GM19463 (cell line): ENCODE results near the gene NBR1.
"Not testable (repeated sequence)": the region's sequence is repeated elsewhere in the genome, so short reads cannot be mapped to it uniquely, and the experiment has no call there.

Source experiments
- ATAC-seq: cut with Tn5 transposase; IDR thresholded peaks from one replicate; pipeline ENCODE4 v1.9.1; 2021; ENCODE audit warnings: mild to moderate bottlenecking, moderate library complexity; ENCODE audit not compliant: unreplicated experiment

NBR1 gene

DNA sequence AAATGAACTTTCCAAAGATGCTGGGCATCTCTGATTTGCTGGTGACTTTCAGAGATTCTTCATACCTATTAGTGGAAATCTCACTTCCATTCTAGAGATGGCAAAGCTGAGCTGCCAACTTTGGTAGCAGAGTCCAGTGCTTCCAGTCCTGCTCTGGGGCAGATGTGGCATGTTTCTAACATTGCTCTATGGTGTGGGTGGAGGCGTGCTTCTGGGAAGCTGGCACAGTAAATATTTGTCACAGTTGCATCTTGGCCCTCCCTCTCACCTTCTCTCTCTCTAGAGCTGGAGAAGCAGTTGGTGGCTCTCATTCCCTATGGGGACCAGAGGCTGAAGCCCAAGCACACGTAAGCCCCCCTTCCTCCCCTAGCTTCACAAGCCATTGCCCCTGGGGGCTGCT lies 42.5 kb downstream of the NBR1 start:
- ATAC-seq: no peak

- ATAC-seq: no peak
Measured at GRCh38 chr17:43215341-43215740, 44.3 kb downstream of the NBR1 start.

DNA sequence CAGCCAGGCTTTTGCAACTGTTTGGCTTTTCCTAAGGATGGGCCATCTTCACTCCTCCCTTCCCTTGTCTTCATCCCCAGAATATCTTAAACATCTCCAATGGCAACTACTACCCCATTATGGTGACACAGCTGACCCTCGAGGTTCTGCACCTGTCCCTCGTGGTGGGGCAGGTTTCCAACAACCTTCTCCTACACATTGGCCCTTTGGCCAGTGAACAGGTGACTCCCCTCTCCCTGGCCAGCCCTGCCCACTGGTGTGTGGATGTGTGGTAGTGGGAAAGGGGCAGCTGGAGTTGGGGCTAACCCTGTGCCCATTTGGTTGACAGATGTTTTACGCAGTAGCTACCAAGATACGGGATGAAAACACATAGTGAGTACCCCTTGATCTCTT lies 45.4 kb downstream of the NBR1 start:
- no peak for ATAC-seq

- ATAC-seq: no peak
Measured at GRCh38 chr17:43216762-43217613, 46.0 kb downstream of the NBR1 start.

DNA sequence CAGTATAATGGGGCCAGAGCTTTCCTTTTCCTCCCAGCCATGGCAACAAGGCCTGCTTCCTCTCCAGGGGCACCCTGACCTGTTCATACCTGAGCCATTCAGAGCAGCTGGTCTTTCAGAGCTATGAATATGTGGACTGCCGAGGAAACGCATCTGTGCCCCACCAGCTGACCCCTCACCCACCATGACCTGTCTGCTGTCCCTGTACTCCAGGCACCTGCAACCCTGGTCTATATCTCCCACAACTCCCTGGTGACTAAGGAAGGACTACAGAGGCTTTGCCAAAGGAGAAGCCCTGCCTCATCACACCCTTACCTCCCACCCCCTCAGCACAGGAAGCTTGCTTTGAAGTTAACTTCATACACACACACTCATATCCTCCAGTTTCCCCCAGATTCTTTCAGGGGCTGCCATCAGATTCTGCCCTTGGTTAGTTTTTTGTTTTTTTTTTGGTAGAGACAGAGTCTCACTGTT lies 46.6 kb downstream of the NBR1 start:
- no peak for ATAC-seq

DNA sequence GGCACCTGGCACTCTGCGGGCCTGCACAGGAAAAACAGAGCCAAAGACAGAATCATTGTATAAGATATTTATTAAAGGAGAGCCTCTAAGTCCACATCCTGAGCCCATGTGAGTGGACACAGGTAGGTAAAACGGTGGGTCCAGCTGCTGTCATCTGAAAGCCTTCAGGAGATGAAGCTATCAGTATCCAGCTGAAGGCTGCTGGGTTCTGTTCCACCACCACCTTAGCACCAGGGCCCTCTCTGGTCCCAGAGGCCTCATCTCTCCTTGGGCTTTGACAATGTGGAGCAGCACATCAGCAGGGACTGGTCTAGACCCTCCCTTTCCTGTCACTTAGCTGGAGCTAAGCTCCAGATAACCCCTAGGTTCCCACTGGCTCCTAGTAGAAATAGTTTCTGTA lies 48.0 kb downstream of the NBR1 start:
- no peak for ATAC-seq

GRCh38 chr17:43219746-43220380 lies 48.8 kb downstream of the NBR1 start:
- no peak for ATAC-seq

DNA sequence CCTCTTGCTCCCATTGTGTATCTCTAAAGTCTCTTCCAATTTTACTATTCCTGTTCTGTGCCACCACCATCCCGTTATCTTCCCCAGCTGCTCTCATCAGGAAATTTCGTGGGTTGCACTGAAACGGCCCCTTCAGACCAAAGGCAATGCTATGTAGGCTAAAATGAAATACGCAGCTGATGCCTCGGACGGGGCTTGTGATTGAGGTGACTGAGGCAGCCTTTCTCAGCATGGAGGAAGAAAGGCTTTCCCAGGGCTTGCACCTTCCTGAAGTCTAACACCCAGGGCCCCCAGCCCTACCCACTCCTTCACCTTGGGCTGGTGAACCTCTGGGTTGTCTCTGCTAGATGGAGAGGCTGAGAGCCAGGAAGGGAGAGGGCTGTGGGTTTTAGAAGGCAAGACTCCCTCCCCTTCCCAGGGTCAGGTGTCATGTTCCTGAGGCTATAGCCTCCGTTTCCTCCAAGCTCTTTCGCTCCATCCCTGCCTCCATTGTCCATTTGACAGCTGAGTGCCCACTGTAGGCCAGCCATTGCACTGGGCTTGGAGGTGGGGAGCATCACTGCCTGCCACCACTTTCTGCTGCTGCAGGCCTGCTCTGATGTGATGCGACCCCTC lies 49.6 kb downstream of the NBR1 start:
- no peak for ATAC-seq

- no peak for ATAC-seq
Measured at GRCh38 chr17:43224146-43224705, 53.2 kb downstream of the NBR1 start.

DNA sequence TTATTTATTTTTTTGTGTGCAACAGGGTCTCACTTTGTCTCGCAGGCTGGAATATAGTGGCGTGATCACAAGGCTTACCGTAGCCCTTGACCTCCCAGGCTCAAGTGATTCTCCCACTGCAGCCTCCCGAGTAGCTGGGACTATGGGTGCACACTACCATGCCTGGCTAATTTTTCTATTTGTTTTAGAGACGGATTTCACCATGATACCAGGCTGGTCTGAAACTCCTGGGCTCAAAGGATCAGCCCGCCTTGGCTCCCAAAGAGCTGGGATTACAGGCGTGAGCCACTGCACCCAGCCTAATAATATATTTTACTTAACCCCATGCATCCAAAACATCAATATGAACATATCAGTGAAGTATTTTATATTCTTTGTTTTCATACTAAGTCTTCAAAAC lies 55.4 kb downstream of the NBR1 start:
- ATAC-seq: no peak

GRCh38 chr17:43228020-43228782 lies 57.2 kb downstream of the NBR1 start, which contains the start of gene CCDC200:
CCDC200 (minus strand) TSS chr17:43228623; CDS start chr17:43228554, 69 bp downstream.
- ATAC-seq: not testable (repeated sequence)

GRCh38 chr17:43231205-43232020 lies 60.4 kb downstream of the NBR1 start:
- not testable (repeated sequence) for ATAC-seq

DNA sequence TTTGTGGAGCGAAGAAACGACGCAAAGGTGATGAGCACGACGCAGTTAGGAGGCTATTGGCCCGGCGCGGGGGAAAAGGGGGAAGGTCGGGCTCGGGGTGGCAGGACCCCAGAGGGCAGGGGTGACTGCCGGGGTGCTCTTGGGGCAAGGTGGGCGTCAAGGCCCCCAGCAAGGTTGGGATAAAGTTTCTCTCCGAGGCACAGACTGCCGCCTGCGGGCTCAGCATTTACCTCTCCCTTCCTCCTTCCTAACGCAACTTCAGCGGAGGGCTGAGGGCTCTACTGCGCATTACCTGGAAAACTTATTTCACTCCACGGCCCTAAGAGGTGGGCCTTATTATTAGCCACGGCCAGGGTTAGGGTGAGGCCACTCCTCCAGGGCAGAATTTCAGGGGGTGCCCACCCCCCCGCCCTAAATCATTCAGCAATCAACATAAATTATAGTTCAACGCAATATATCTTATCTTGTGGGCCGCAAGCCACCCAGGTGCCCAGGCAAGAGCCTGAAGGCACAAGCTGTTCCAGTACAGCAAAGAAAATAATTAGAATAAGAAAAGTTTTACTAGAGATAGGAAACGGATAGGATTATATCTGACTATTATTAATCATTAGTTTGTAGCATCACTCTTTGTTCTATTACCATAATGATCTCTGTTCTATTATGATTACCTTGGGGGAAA lies 61.1 kb downstream of the NBR1 start:
- not testable (repeated sequence) for ATAC-seq

DNA sequence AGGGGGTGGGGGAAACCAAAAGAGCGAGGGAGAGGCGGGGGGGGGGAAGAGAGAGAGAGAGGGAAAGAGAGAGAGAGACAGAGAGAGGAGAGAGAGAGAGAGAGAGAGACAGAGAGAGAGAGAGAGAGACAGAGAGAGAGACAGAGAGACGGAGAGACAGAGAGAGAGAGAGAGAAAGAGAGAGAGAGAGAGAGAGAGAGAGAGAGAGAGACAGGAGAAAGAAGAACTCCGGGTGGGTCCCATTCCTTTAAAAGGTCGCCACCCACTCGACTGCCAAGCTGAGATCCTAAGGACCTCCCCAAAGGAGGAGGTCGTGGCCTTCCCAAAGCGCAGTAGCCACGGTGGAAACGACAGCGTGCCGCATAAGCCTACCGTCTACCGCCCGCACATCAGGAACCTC lies 62.2 kb downstream of the NBR1 start:
- ATAC-seq: not testable (repeated sequence)

GRCh38 chr17:43233877-43234276 lies 62.9 kb downstream of the NBR1 start, which contains the start of gene RNU2-1:
RNU2-1 (minus strand) TSS chr17:43233977.
- not testable (repeated sequence) for ATAC-seq

DNA sequence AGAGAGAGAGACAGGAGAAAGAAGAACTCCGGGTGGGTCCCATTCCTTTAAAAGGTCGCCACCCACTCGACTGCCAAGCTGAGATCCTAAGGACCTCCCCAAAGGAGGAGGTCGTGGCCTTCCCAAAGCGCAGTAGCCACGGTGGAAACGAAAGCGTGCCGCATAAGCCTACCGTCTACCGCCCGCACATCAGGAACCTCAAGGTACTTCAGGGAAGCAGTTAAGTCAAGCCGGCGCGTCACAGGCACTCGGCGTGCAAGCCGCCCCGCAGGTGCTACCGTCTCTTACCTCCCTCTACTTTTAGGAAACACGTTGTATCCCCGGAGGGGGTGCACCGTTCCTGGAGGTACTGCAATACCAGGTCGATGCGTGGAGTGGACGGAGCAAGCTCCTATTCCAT lies 68.6 kb downstream of the NBR1 start:
- not testable (repeated sequence) for ATAC-seq

DNA sequence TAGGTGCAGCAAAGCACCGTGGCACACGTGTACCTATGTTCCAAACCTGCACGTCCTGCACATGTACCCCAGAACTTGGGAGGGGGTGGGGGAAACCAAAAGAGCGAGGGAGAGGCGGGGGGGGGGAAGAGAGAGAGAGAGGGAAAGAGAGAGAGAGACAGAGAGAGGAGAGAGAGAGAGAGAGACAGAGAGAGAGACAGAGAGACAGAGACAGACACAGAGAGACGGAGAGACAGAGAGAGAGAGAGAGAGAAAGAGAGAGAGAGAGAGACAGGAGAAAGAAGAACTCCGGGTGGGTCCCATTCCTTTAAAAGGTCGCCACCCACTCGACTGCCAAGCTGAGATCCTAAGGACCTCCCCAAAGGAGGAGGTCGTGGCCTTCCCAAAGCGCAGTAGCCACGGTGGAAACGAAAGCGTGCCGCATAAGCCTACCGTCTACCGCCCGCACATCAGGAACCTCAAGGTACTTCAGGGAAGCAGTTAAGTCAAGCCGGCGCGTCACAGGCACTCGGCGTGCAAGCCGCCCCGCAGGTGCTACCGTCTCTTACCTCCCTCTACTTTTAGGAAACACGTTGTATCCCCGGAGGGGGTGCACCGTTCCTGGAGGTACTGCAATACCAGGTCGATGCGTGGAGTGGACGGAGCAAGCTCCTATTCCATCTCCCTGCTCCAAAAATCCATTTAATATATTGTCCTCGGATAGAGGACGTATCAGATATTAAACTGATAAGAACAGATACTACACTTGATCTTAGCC lies 69.8 kb downstream of the NBR1 start:
- ATAC-seq: not testable (repeated sequence)

GRCh38 chr17:43246456-43246855 lies 75.4 kb downstream of the NBR1 start:
- not testable (repeated sequence) for ATAC-seq
